ENCODE measurements around the gene MCUB.
"Not testable (repeated sequence)": the region's sequence is repeated elsewhere in the genome, so short reads cannot be mapped to it uniquely, and the experiment has no call there.

Gene MCUB

DNA sequence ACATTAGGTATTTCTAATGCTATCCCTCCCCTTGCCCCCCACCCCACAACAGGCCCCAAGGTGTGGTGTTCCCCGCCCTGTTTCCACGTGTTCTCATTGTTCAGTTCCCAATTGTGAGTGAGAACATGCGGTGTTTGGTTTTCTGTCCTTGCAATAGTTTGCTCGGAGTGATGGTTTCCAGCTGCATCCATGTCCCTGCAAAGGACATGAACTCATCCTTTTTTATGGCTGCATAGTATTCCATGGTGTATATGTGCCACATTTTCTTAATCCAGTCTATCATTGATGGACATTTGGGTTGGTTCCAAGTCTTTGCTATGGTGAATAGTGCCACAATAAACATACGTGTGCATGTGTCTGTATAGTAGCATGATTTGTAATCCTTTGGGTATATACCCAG lies 20.0 kb downstream of the MCUB start:
- not testable (repeated sequence) for DNase-seq

GRCh38 chr4:109588176-109588575 lies 28.1 kb downstream of the MCUB start:
- DNase-seq: peak; percentile 34 to 41

DNA sequence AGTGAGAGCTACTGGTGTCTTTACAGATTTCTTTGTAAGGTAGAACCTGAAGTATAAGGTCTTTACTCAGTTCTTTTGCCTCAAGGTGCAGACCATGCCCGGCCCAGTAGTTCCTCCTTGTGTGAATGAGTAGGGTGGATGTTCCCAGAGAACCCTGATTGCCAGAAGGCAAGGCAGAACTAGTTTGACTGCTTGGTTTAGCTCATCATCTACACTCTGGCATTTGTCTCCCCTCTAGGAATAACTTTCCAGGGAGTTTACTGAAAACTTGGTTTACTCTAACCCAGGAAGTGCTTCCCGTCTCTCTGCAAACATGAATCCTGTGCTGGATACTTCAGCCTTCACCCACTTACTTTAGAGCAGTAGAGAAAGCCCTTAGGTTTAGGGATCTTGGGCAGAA lies 29.1 kb downstream of the MCUB start:
- DNase-seq: no peak

GRCh38 chr4:109589605-109590004 lies 29.6 kb downstream of the MCUB start:
- no peak for DNase-seq

DNA sequence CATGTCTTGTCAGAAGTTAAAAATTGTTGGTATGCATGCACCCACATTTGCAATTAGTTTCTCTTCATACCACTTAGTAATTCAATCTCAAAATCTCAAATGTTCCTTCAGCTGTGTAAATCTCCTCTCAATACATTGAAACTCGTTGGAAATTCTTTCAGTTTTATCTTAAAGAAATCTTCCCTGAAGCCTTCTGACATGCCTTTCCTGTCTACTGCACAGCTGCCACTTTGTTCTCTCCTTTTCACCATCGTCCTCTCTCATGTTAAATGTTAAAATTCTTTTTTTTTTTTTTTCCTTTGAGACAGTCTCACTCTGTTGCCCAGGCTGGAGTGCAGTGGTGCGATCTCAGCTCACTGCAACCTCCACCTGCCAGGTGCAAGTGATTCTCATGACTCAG lies 30.9 kb downstream of the MCUB start:
- no peak for DNase-seq

DNA sequence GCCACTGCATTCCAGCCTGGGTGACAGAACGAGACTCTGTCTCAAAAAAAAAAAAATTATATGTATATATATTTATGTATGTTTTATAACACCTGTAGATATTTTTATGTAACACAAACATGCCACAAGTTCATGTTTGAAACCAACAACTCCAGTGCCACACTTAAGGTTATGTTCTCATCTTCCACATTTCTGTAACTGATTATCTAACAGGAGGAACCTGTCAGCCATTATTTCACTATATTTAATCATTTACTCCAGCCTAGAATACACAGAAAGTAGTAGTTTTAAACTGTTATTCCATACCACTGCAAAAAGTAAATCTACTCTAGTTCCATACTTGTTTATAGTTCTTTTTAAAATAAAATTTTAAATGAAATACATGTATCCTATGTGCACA lies 32.3 kb downstream of the MCUB start:
- DNase-seq: no peak

- DNase-seq: not testable (repeated sequence)
Measured at GRCh38 chr4:109595123-109595522, 35.1 kb downstream of the MCUB start.

DNA sequence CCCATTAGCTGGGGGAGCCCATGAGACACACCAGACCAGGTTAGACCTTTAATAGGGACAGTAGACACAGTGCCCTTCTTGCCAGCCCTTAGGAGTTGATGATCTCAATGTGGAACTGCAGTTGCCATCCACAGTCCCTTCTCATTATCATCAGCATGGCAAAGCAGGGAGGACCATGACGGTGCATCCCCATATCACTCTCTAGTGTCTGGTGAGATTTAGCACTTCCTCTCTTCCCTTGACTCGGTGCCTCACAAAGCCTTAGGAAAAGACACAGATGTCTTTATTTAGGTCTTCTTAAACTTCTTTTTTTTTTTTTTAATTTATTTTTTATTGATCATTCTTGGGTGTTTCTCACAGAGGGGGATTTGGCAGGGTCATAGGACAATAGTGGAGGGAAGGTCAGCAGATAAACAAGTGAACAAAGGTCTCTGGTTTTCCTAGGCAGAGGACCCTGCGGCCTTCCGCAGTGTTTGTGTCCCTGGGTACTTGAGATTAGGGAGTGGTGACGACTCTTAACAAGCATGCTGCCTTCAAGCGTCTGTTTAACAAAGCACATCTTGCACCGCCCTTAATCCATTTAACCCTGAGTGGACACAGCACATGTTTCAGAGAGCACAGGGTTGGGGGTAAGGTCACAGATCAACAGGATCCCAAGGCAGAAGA lies 36.5 kb downstream of the MCUB start:
- DNase-seq: not testable (repeated sequence)

GRCh38 chr4:109599046-109599652 lies 39.1 kb downstream of the MCUB start:
- no peak for DNase-seq

- DNase-seq: no peak
Measured at GRCh38 chr4:109600431-109600830, 40.4 kb downstream of the MCUB start.

GRCh38 chr4:109601336-109601735 lies 41.3 kb downstream of the MCUB start:
- no peak for DNase-seq

DNA sequence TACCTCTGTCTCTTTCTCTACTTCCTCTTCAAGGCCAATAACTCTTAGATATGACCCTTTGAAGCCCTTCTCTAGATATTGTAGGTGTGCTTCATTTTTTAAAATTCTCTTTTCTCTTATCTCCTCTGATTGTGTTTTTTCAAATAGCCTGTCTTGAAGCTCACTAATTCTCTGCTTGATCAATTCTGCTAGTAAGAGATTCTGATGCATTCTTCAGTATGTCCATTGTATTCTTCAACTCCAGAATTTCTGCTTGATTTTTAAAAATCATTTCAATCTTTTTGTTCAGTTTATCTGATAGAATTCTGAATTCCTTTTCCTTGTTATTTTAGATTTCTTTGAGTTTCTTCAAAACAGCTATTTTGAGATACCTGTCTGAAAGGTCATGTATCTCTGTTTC lies 47.9 kb downstream of the MCUB start:
- DNase-seq: no peak

GRCh38 chr4:109608879-109609278 lies 48.8 kb downstream of the MCUB start:
- DNase-seq: no peak

GRCh38 chr4:109609431-109609830 lies 49.4 kb downstream of the MCUB start:
- no peak for DNase-seq

GRCh38 chr4:109610489-109610888 lies 50.4 kb downstream of the MCUB start:
- DNase-seq: no peak

DNA sequence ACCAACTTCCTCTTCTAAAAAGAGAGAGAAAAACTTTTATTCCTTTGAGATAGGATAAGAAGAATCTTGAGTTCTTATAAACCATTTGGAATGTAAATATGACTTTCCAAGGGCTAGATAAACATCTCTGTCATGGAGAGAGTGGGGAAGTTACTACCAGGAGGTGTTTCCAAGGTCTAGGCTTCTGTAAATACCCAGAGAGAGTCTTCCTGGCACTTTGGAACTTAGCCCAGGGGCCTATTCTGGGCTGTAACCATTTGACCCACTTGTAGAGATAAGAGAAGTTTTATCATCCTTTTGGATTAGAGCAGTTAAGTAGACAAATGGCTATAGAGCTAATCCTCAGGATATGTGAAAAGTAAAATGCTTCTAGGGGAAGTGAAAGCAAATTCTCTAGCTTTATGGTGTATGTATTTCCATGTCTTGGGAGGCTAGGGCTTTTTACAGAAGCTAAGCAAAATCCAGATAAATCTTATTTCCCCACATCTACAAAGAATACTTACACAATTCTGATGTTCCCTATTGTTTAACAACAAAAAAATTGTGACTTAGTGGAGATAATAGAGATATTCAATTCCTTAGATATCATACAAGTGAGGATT lies 51.1 kb downstream of the MCUB start:
- no peak for DNase-seq

- DNase-seq: no peak
Measured at GRCh38 chr4:109614015-109614414, 54.0 kb downstream of the MCUB start.

DNA sequence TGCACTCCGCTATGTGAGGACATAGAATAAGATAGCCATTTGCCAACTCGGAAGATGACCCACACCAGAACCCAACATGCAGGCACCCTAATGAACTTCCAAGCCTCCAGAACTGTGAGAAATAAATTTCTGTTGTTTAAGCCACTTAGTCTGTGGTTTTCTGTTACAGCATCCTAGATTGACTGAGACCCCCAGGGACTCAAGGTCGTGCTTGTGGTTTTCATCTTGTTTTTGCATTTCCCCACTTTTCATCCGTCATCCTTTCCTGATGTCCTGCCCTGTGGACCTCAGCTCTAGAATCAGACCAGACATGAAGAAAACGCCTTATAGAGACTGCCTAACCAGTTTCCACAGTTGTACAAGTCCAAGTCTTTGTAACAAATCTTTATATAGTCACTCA lies 54.4 kb downstream of the MCUB start:
- no peak for DNase-seq

- DNase-seq: no peak
Measured at GRCh38 chr4:109615742-109616141, 55.7 kb downstream of the MCUB start.

- no peak for DNase-seq
Measured at GRCh38 chr4:109616243-109616642, 56.2 kb downstream of the MCUB start.

DNA sequence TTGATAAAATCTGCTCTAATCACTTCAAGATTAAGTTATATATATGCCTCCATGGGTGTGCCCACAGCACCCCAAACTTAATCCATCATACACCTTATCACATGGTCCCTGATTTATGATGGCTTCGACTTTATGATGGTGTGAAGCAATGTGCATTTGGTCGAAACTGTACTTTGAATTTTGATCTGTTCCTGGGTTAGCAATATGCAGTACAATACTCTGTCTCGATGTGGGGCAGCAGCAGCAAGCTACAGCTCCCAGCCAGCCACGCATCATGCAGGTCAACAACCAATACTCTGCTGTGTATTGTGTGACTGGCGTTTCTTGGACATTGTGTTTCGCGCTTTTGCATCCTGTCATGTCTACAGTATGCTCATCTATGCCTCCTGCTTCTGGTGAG lies 62.6 kb downstream of the MCUB start:
- no peak for DNase-seq

DNA sequence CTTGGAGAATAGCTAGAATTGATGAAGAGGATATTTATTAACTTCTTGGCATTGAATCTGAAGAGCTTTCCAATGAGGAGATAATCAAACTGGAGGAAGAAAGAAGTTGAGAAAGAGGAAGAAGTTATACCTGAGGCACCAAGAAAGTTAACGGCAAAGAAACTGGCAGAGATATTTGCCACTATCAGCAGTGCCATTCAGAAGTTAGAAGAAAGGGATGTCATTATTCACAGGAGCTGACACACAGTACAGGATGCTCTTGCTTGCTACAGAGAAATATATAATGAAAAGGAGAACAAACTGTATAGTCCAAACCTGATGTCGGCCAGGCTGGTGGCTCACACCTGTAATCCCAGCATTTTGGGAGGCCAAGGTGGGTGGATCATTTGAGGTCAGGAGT lies 64.5 kb downstream of the MCUB start:
- no peak for DNase-seq

DNA sequence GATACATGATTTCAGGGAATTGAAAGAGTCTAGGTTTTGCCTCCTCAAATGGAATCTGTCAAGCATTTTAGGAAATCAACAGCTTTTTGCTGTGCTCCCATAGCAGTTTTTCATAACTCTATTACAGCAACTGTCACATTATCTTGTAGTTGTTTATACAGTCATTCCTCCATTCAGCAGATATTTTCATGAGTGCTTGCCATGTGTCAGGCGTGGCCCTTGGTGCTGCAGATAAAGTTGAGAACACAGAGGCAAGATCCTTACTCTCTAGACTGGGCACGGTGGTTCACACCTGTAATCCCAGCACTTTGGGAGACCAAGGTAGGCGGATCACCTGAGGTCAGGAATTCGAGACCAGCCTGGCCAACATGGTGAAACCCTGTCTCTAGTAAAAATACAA lies 67.3 kb downstream of the MCUB start:
- no peak for DNase-seq

DNA sequence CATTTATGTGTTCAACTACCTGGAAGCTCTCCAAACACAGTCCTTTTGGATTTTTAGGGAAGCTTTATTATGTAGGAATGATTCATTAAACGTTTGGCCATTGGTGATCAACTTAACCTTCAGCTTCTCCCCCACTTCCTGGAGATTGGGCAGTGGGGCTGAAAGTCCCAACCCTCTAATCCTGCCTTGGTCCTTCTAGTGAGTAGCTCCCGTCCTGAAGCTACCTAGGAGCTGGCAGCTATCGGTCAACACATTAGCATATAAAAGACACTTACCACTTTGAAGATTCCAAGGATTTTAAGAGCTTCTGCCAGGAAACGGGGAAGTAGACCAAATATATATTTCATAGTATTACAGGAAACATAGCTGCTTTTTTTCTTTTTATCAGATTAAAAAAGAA lies 69.7 kb downstream of the MCUB start:
- no peak for DNase-seq

All from stimulated activated CD4-positive, alpha-beta T cell treated with anti-CD3 and anti-CD28 coated beads, Interleukin-2, amount 100 ng/mL, for 48 hours (primary cell).